Stimulated activated CD4-positive, alpha-beta T cell treated with anti-CD3 and anti-CD28 coated beads, Interleukin-4, amount 100 ng/mL, for 24 hours (primary cell): ENCODE data around the gene STC2.
A peak's percentile ranks its signal among the peaks of the same experiment; 100 is the strongest.
"Not testable (repeated sequence)": the region's sequence is repeated elsewhere in the genome, so short reads cannot be mapped to it uniquely, and the experiment has no call there.

Source experiments
- DNase-seq: peaks from one replicate; pipeline ENCODE4 v3.0.0-alpha.2; 2020

Gene STC2

DNA sequence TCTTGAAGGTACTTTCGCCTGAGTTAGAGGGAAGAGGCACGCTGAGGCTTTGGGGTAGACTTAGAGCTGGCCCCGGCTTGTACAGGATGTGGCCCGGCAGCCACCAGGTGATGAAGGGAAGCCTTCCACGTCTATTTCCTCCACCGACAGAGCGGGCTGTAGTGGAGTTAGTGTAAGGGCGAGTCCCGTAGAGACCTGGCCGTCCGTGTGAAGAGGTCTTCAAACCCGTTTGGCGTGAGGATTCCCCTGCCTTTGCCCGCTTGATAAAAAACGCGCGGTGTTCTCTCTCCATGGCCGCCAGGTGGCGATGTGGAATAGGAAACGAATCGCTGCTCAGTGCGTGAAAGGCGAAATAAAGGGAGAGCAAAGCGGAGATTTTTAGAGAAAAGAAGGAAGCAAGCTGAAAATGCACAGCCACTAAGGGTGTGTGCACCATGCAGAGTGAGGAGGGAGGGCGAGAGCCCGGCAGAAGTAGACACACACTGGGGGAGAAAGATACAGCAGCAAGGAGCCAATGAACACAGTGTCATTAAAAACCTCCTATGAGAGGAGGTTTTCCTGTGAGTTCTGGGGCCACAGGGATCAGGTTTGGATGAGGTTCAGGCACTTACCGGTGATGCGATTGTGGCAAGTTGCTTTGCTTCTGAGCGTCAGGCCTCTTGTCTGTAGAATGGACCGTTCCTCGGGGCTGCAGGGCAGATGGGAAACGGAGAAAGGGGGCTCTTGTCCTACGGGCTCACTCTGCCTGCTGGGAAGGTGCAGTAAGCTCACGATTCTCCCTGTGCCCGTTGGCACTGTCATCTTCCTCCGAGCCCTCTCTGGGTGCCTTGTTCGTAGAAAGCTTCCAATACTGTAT, 34.2 kb downstream of the STC2 start:
- DNase-seq: peak; percentile 75

DNA sequence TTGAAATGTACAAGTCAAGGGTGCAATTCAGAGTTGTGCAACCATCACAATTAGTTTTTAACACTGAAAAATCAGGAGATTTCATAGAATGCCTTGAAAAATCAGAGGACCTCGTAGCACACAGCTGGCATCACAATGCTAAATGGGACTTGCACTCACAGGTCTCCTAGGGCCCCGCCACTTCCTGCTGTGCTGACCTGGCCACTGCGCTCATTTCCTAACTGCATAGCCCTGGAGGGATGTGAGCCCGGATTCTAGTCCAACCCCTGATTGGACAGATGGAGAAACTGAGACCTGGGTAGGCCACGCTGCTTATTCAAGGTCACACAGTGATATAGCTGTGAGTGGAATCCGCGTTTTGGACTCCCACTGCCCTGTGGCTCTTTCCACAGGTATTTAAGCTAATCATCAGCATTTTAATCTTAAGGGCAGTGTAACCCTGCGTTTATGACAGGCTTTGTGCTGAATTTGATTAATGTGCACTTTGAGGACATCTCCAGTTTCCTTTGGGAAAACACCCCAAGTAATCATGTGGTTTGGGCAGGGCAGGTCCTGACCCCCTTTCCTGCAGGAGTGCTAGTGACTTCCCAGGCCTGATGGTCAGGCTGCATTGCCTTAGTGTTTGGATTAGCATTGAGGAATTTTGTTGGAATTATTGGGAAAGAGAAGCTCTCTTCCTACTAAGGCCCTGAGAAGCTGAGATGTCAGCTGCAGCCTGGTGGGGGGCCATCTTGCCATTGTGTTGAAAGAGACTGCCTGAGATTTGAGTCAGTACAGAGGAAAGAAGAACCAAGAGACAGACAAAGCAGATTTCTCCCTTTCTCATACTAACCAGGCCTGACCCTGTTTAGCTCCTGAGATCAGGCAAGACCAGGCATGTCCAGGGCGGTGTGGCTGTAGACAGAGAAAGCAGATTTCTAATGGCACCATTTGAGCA, 36.2 kb downstream of the STC2 start:
- DNase-seq: no peak

DNA sequence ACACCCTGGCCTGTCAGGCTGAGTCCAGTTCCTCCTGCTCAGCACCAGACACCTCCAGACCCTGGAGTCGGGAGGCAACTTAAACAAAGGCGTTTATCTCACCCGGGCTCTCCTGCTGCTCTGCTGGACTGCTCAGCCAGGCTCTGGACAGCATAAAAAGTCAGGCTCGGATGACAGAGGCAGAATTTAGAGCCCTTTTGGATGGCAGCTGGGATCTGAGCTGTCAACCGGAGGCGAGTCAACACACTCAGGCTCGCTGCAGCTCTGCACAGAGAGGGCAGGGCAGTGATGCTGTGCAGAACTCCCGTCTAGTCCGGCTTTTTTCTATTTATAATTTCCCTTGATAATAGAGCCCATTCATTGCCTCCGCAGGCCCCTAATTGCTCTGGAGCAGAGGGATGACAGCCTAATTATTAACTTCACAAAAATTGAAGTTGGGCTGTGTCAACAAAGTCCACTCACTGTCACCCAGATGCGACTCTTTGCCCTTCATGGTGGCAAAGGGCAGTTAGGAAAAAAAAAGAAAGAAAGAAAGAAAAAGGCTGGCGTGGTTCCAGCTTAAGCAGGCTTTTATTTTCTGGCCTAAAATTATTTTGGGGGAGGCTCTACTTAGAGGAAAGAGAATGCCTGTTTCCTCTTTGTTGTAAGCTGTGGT, 37.6 kb downstream of the STC2 start:
- no peak for DNase-seq

DNA sequence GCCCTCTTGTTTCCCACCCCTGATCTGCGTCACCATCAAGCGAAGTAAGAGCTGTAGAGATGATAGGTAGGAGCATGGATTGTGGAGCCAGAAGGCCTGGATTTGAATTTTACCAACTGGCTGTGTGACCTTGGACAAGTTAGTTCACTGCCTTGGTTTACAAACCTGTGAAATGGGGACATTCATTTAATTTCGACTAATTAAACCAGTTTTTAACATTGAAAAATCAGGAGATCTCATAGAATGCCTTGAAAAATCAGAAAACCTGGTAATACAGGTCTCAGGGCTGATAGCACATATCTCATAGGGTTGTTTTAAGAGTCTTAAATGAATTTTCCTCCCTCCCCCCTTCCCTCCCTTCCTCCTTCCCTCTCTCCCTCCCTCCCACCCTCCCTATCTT, 38.8 kb downstream of the STC2 start:
- no peak for DNase-seq

DNA sequence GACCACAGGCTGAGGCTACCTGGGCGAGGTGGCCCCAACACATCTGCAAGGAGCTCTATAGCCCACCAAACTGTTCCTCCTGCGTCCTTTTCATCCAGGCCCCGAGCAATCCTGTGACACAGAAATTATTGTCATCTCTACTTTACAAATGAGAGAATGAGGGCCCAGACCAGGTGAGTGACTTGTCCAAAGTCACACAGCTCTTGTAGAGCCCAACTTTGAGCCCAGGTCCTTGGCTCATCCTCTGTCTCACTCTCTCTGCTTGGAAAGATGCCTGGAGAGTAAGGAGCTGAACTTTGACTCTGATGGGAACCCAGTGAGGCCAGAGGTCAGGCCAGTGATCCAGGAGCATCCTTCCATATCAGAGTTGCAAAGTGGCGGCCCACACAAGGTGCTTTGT, 39.6 kb downstream of the STC2 start:
- DNase-seq: no peak

DNA sequence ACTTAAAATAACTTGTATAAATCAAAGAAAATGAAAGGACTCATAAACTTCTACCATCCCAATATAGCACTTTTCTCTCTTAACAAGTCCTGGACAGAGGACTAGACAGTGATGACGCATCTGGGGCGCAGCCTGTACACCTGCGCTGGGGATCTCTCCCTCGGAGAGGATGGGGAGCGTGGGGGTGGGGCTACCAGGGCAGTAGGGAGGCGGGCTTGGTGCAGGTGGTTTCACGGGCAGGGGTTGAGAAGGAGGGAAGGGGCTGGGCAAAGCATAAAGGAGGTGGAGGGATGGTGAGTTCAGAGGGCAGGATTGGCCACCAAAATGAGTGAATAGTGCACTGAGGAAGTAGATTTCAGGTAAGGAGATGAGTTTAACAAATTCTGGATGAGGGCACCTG, 41.1 kb downstream of the STC2 start:
- no peak for DNase-seq

DNA sequence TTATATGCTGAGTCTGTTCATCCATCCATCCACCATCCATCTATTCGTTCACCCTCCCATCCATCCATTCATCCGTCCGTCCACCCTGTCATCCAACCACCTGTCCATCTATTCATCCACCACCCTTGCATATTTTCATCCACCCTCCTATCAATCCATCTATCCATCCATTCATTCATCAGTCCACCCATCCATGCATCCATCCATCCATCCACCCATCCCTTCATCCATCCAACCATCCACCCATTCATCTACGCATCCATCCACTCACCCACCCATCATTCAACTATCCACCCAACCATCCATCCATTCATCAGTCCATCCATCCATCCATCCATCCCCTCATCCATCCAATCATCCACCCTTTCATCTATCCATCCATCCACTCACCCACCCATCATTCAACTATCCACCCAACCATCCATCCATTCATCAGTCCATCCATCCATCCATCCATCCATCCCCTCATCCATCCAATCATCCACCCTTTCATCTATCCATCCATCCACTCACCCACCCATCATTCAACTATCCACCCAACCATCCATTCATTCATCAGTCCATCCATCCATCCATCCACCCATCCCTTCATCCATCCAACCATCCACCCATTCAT, 43.8 kb downstream of the STC2 start:
- not testable (repeated sequence) for DNase-seq

DNA sequence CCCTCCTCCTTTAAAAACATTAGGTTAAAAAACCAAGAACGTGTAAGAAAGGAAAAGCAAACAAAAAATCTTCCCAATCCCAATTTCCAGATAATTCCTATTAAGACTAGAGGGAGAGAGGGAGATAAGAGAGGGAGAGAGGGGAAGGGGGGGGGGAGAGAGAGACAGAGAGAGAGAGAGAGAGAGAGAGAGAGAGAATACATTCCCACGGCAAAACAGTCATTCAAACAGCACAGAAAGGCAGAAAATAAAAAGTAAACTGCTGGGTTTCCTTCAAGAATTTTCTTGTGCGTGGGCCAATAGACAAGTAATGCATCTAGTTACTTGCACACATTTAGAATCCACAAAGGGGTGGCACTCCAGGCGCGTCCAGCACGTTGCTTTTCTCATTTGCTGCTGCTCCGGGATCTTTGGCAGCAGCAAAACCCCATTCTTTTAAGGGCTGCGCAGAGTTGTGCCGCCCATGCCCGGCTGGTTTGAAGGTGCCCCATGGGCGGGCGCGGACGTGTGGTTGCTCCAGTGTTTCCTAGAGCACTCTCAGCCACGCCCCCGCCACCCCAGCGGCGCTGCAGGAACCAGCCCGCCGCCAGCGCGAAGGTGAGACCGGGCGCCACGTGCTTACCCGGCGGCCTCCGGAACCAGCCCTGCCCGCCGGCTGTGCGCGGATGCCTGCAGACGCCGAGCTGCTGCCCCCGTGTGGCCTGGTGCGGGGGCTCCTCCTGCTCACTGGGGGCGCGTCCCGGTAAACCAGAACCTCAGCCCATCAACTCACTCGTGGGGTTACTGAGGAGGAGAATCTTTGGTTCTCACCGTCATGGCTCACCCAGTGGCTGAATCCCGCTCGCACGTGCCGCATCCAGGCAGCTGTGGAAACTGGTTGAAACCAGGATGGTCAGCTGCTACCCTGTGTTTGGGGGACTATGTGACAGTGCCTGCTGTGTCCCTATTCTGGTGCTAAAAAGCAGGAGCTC, 44.6 kb downstream of the STC2 start:
- peak; percentile 74 for DNase-seq

DNA sequence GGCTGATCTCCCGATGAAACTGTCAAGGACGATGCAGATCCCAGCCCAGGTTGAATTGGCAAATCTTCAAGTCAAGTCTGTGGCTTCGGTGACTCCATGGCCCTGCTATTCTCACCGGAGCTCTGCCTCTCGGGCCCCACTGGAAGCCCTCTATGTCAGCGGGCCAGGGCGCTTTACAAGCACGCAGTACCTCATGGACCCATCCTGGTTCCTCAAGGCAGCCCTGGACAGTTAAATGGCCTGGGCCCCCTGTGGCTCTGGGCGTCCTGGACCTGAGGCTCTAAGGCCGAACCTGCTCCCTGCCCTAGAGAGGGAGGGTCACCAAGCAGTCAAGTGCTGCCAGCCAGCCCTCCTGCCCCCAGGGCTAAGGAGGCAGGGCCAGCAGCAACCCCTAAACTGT, 45.3 kb downstream of the STC2 start:
- DNase-seq: no peak

DNA sequence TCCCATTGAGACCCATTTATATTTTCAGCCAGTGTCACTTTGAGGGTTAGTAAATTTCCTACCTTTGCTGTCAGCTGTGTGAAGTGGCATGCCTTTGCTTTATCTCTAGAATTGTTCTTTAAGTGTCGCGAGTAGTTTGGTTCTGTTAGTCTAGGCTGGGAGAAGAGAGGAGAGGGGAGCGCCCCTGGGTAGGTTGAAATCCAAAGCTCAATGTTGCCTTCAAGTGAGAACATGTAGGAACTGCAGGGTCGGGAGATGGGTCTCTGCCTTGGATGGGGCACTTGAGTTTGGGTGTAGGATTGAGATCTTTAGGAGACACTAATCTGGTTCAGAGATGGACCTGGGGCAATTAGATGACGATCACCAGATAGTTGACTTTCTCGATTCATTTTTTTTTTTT, 46.3 kb downstream of the STC2 start:
- no peak for DNase-seq

DNA sequence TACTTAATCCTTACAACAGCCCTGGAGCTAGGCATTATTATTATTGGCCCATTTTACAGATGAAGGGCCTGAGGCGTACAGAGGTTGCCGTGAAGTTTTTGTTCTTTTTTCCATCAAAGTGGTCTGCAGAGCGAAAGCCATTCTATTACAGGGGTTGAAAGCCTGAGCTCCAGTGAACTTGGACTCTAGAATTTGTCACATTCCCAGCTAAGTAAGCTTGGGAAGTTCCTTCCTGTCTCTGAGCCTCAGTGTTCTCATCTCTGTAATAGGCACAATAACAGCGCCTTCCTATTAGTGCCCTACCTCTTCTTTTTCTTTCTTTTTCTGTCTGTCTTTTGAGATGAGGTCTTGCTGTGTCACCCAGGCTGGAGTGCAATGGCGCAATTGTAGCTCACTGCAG, 49.0 kb downstream of the STC2 start:
- DNase-seq: no peak

DNA sequence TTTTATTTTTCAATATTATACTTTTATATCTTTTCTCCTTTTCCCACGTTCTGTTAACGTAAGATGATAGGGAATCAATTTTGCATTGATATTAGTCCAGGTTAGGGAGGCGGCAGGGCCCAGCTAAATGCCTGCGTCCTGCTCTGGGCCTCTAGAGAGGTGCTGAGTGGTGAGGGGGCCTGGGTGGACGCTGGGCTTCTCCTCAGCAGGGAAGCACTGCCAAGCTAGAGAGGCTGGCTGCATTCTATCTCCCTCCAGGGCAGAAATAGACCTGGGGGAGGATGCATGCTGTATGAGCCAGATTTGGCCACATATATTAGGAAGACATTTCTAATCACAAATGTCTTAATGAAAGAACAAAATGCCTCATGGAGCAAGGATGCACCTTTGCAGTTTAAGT, 49.6 kb downstream of the STC2 start:
- DNase-seq: no peak

DNA sequence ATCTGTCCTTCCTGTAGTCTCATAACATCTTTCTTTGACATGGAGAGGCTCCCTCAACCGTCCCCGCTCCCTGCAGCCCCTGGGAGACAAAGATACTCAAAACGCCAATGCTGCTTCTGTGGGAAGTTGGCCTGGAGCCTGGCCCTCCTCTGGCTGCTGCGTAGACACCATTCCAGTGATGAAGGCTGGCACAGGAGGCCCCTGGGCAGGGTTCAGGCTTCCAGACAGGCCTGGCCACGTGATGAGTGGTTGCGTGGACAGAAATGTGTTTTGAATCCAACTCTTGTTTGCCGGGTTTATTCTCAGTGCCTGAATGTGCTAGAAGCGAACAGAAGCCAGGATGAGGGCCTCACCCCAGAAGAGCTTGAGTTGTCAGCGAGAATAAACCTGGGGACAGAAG, 50.0 kb downstream of the STC2 start:
- no peak for DNase-seq

DNA sequence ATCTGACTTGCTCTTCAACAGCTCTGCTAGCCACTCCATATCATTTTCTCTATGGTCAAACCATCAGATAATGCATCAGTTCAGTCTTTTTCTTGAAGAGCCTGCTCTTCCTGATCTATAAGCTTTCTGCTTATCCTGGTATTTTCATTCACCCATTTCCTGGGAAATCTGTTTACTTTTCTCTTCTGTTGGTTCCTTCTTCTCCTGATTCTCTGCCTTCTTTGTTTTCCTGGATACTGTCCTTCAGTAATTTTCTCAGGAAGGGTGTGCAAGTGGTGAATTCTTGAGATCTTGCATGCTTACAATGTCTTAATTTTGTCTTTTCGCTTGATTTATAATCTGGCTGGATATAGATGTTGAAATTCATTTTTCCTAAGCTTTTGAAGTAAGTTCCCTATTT, 53.4 kb downstream of the STC2 start:
- DNase-seq: no peak

DNA sequence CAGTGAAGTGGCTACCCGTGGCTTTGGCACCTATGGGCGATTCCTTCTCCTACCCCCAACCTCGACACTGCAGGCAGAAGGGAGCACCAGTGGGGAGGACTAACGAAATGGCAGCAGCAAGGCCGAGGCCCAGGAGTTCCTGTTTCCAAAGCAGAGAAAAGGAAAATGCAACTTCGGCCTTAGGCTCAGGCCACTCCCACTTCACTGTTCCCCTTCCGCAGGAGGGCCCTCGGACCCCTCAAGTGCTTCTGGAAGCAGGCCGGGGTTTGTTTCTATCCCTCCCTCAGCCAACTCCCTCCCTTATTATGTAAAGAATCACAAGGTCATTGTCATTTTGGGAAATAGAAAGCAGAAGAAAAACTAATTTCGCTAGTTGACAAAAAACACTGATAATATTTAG, 56.8 kb downstream of the STC2 start:
- no peak for DNase-seq

DNA sequence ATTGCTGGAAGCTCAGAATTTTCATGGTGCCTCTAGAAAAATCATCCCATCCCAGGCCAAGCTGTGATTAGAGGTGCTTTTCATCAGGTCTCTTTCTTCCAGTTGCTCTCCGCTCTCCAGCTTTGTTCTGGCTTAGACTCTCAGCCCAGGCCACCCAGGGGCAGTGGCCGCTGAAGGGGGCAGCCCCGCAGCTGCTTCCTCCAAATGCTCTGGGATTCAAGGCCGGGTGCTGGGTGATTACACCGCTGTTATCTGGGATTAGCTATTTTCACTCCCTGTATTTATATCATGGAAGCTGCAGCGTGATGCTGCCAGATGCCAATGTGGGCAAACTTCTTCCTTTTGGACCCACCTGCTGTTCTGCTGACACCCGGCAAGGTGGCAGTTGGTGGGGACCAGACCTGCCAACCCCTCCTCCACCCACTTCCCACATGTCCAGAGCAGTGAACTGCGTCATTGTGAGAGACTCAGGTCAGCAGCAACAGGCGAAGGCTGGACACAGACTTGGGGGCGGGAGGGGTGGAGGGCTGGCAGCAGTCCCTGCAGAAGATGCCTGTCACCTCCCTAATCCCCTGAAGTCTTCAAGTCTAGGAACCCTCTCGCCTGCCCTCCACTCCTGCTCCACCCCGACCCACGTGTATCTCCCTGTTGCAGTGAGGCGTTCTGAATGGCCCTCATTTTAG, 59.3 kb downstream of the STC2 start:
- no peak for DNase-seq

DNA sequence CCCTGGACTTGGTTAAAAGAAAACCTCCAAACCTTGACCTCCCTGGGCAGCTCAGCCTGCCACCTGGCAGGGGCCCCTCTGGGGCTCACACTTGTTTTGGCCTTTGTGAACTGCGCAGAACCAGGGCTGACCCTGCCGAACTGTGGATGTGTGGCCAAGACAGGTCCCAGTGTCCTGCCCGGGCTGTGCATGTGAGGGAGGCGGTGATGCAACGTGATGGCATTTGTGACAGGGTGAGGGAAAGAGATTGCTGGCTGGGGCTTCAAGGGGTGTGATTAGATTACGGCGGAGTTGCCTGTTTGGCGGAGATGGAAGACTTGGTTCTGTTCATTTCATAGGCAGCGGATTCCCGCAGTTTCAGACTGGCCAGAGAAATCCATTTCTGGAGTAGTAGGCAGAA, 62.8 kb downstream of the STC2 start:
- DNase-seq: no peak
